Pancreas (tissue), 10 donors: Measurements from ENCODE around the gene ST6GALNAC3. TPM values are rescaled to one million over a fixed set of nuclear protein-coding genes. Genes with fewer than 3 reads are reported as not detected.
"Not testable (repeated sequence)": the region's sequence is repeated elsewhere in the genome, so short reads cannot be mapped to it uniquely, and the experiment has no call there.

Experiments
- ATAC-seq, 4 donors: fragments of 200-7000 bp; cut with Tn5 transposase; one replicate each; pipeline versions ENCODE4 v1.8.0 to v1.9.1; 2020; ENCODE audit warnings: mild to moderate bottlenecking in 4 of 4, moderate library complexity in 4 of 4
- DNase-seq, 6 donors: peaks; one replicate each; pipeline ENCODE4 v3.0.0-alpha.2; 2020
- FAIRE-seq: peaks from 2 replicates; lab custom pipeline; 2012; peaks lifted over from hg19 to GRCh38; lab: Jason Lieb, UNC
- H3K27ac ChIP-seq, 4 donors: fragments of 200-600 bp; sonication (generic); 1 replicate in 3 of 4; 2 replicates in 1 of 4; pipeline versions ENCODE4 v1.5.0 to v1.8.0; 2020
- H3K27me3 ChIP-seq, 4 donors: fragments of 200-600 bp; one replicate each; pipeline ENCODE4 v1.8.0; 2021
- H3K36me3 ChIP-seq, 3 donors: fragments of 200-600 bp; sonication (generic) in 1 of 3; one replicate each; pipeline versions ENCODE4 v1.5.0 to v1.8.0; 2020 to 2021
- H3K4me1 ChIP-seq, 3 donors: fragments of 200-600 bp; one replicate each; pipeline ENCODE4 v1.8.0; 2021
- H3K4me3 ChIP-seq, 4 donors: fragments of 200-600 bp; sonication (generic) in 2 of 4; one replicate each; pipeline versions ENCODE4 v1.5.0 to v1.8.0; 2020 to 2021
- H3K9me3 ChIP-seq, 4 donors: fragments of 200-600 bp; one replicate each; pipeline ENCODE4 v1.8.0; 2021
- CTCF ChIP-seq, 4 donors: fragments of 200-600 bp; sonication (generic) in 3 of 4; IDR thresholded peaks; one replicate each; pipeline versions ENCODE4 v1.5.0 to v1.8.0; 2021; ENCODE audit warnings: antibody characterized with exemption in 4 of 4
- WGBS, 2 donors: extraction: QIAGEN DNeasy Blood & Tissue Kit; methylation state at CpG; one replicate each; pipeline ENCODE4 v1.1.7; 2013; 5-methylcytosine and 5-hydroxymethylcytosine counted together
- intact Hi-C, 3 donors: fragments of 100-400 bp; cut with DNase I; formaldehyde crosslinking; loops; one replicate each; pipeline versions ENCODE4 v1.11.1 to v1.14.2; 2022
- polyA plus RNA-seq, 2 donors: library from polyadenylated mRNA; stranded (reverse); fragments of 200-250 nt; gene quantifications; one replicate each; pipeline ENCODE4 v1.2.3, GENCODE V29; 2013
- total RNA-seq, 6 donors: library from RNA; stranded (reverse); fragmentation: NEBNext Ultra II Directional in 4 of 6; extraction: Animal tissue kit (Norgen Biotek cat#: 25700) in 4 of 6; gene quantifications; one replicate each; pipeline versions ENCODE4 v1.2.1 to v1.2.4, GENCODE V29; 2021 to 2023
- donor health status: healthy with polysubstance abuse.
- donor health status: DM: no; HTN: no; CAD: no; lungs with moderate emphysema.
- donor health status: DM: no; HTN: no; CAD: no.
- donor health status: control.
- donor health status: control.
- donor health status: Bipolar disorder and iron deficiency.
- donor health status: DM: yes; HTN: yes; CAD: no.
- donor health status: DM: no; HTN: no; CAD: no.
- donor health status: DM: no; HTN: no; CAD: no.
- donor health status: DM: yes; HTN: yes; CAD: no.

Gene ST6GALNAC3
- total and polyA plus RNA-seq, 8 donors = 0.35 to 2.0 (median 0.80) TPM

GRCh38 chr1:76106251-76106650 is 31.7 kb downstream of the ST6GALNAC3 start:
- no peak for FAIRE-seq
- intact Hi-C loops = no loop called here
- no peak for TF ChIP-seq CTCF (IDR thresholded peaks at IDR 0.05)
- no peak for ATAC-seq
- Histone ChIP-seq H3K4me1 (no peaks in the 10 kb centered on the region), H3K36me3 (no peaks in the 10 kb centered on the region), H3K4me3 (no peak overlapping the region), H3K27ac (no peak overlapping the region), H3K27me3 (no peaks in the 10 kb centered on the region), H3K9me3 (no peaks in the 10 kb centered on the region)
- whole genome bisulfite sequencing, 2 donors = 87 to 96% methylated on average over 1 of the region's 1 CpG
- no peak for DNase-seq

- Histone ChIP-seq H3K4me1 (no peaks in the 10 kb centered on the region), H3K9me3 (no peaks in the 10 kb centered on the region), H3K36me3 (no peaks in the 10 kb centered on the region), H3K4me3 (no peak overlapping the region), H3K27ac (no peak overlapping the region), H3K27me3 (no peaks in the 10 kb centered on the region)
- intact Hi-C loops = no loop called here
- FAIRE-seq = no peak
- WGBS, 2 donors = 67 to 90% methylated on average over 1 of the region's 1 CpG
- ATAC-seq = no peak
- DNase-seq = no peak
- TF ChIP-seq CTCF (IDR thresholded peaks at IDR 0.05) = no peak
These were observed 32.2 kb downstream of the ST6GALNAC3 start for GRCh38 chr1:76106719-76107235.

GRCh38 chr1:76109404-76109803 is 34.9 kb downstream of the ST6GALNAC3 start:
- no peak overlapping the region for H3K4me3 ChIP-seq
- no peak for ATAC-seq
- no peak for FAIRE-seq
- no peaks in the 10 kb centered on the region for H3K27me3 ChIP-seq
- 82 to 92% methylated on average over 4 of the region's 4 CpGs for WGBS, 2 donors
- TF ChIP-seq CTCF (IDR thresholded peaks at IDR 0.05) = no peak
- no peak overlapping the region for H3K27ac ChIP-seq
- H3K36me3 ChIP-seq = no peaks in the 10 kb centered on the region
- no peaks in the 10 kb centered on the region for H3K9me3 ChIP-seq
- H3K4me1 ChIP-seq = no peaks in the 10 kb centered on the region
- DNase-seq = no peak
- intact Hi-C loops = no loop called here

GRCh38 chr1:76109901-76110560 is 35.5 kb downstream of the ST6GALNAC3 start:
- Histone ChIP-seq H3K9me3 (no peaks in the 10 kb centered on the region), H3K36me3 (no peaks in the 10 kb centered on the region), H3K4me1 (no peaks in the 10 kb centered on the region), H3K27me3 (no peaks in the 10 kb centered on the region), H3K4me3 (no peak overlapping the region), H3K27ac (no peak overlapping the region)
- TF ChIP-seq CTCF (IDR thresholded peaks at IDR 0.05) = no peak
- DNase-seq (no peak), ATAC-seq (no peak), FAIRE-seq (no peak)
- intact Hi-C loops = no loop called here
- 51 to 66% methylated on average over 2 of the region's 2 CpGs for WGBS, 2 donors

GRCh38 chr1:76110666-76111065 is 36.1 kb downstream of the ST6GALNAC3 start:
- no peaks in the 10 kb centered on the region for H3K9me3 ChIP-seq
- WGBS, 2 donors = 13 to 19% methylated on average over 1 of the region's 1 CpG
- TF ChIP-seq CTCF (IDR thresholded peaks at IDR 0.05) = no peak
- no peaks in the 10 kb centered on the region for H3K27me3 ChIP-seq
- intact Hi-C loops = no loop called here
- no peak overlapping the region for H3K27ac ChIP-seq
- H3K36me3 ChIP-seq = no peaks in the 10 kb centered on the region
- DNase-seq (no peak), ATAC-seq (peak in 1 of 4 donors; percentile 30), FAIRE-seq (no peak)
- H3K4me3 ChIP-seq = no peak overlapping the region
- no peaks in the 10 kb centered on the region for H3K4me1 ChIP-seq

- FAIRE-seq, intact Hi-C loops: not testable (repeated sequence)
- WGBS, 2 donors = 92 to 99% methylated on average over 10 to 32 of the region's 35 CpGs
These were observed 37.8 kb downstream of the ST6GALNAC3 start for GRCh38 chr1:76112321-76112720.

More at GRCh38 chr1:76112321-76112720, 37.8 kb downstream of the ST6GALNAC3 start:
- peak in 1 of 6 donors; percentile 67 for DNase-seq
- not testable (repeated sequence) for H3K27ac ChIP-seq, H3K4me1 ChIP-seq, H3K9me3 ChIP-seq, ATAC-seq, H3K36me3 ChIP-seq, H3K4me3 ChIP-seq, H3K27me3 ChIP-seq
